HEK293 (cell line): ENCODE results near the gene SIL1.

Source experiments
- CTCF ChIA-PET: fragments of 350-600 bp; formaldehyde crosslinking; extraction: SDS; loops from one replicate; lab custom pipeline; 2021; ENCODE audit warnings: antibody characterized with exemption; lab: Yijun Ruan, JAX
- POLR2A ChIA-PET: fragments of 300-600 bp; formaldehyde crosslinking; extraction: SDS; loops from one replicate; lab custom pipeline; 2020; ENCODE audit warnings: antibody characterized with exemption, inconsistent platforms; lab: Yijun Ruan, JAX
- H3K27ac ChIP-seq: fragments of 200-500 bp; sonication (Bioruptor generic); 2 replicates; pipeline ENCODE4 v1.5.1; 2014; ENCODE audit warnings: low read depth, low read length, control low read depth, inconsistent platforms; ENCODE audit errors: extremely low read depth
- H3K36me3 ChIP-seq, 2 experiments: fragments of 200-500 bp in 1 of 2; sonication (Bioruptor generic) in 1 of 2; 1 replicate in 1 of 2; 2 replicates in 1 of 2; pipeline ENCODE4 v1.5.1; 2014 to 2017; ENCODE audit warnings: inconsistent platforms in 2 of 2, low read length in 2 of 2; ENCODE audit not compliant: control insufficient read depth in 2 of 2, insufficient read depth in 1 of 2
- H3K4me1 ChIP-seq: fragments of 200-500 bp; sonication (Bioruptor generic); 2 replicates; pipeline ENCODE4 v1.5.1; 2014; ENCODE audit warnings: mild to moderate bottlenecking, low read length, inconsistent platforms; ENCODE audit not compliant: control insufficient read depth, insufficient read depth
- H3K4me3 ChIP-seq: 2 replicates; pipeline ENCODE4 v1.5.1; 2011; ENCODE audit warnings: low read depth, mild to moderate bottlenecking, control low read depth, low read length, moderate library complexity
- H3K9me3 ChIP-seq: fragments of 200-500 bp; sonication (Bioruptor generic); 2 replicates; pipeline ENCODE4 v1.5.1; 2014; ENCODE audit warnings: low read depth, low read length, inconsistent platforms; ENCODE audit not compliant: control insufficient read depth, insufficient read depth
- KLF1 ChIP-seq: fragments of 450-650 bp; formaldehyde crosslinking; IDR thresholded peaks from 2 replicates; pipeline ENCODE4 v1.5.1; 2016; ENCODE audit warnings: missing biosample characterization, missing genetic modification characterization
- ZNF404 ChIP-seq: fragments of 450-650 bp; formaldehyde crosslinking; IDR thresholded peaks from 2 replicates; pipeline ENCODE4 v1.5.1; 2017; ENCODE audit warnings: missing biosample characterization, missing genetic modification characterization
- ZNF580 ChIP-seq: fragments of 450-650 bp; formaldehyde crosslinking; IDR thresholded peaks from 2 replicates; pipeline ENCODE4 v1.5.1; 2016; ENCODE audit warnings: missing biosample characterization, missing genetic modification characterization
- ZNF707 ChIP-seq: fragments of 450-650 bp; formaldehyde crosslinking; IDR thresholded peaks from 2 replicates; pipeline ENCODE4 v1.5.1; 2016; ENCODE audit warnings: missing biosample characterization, missing genetic modification characterization
- ZSCAN16 ChIP-seq: fragments of 450-650 bp; formaldehyde crosslinking; IDR thresholded peaks from 2 replicates; pipeline ENCODE4 v1.5.1; 2016; ENCODE audit warnings: missing biosample characterization, missing genetic modification characterization
- TF ChIP-seq, protein P1 (sequence below): fragments of 450-650 bp; formaldehyde crosslinking; conservative IDR thresholded peaks from 2 replicates; pipeline ENCODE4 v1.5.1; 2016; ENCODE audit warnings: low read depth, missing biosample characterization, missing genetic modification characterization
- TF ChIP-seq, protein P2 (sequence below): fragments of 450-650 bp; formaldehyde crosslinking; IDR thresholded peaks from 2 replicates; pipeline ENCODE4 v1.5.1; 2016; ENCODE audit warnings: missing biosample characterization, missing genetic modification characterization
- TF ChIP-seq, protein P3 (sequence below): fragments of 450-650 bp; formaldehyde crosslinking; IDR thresholded peaks from 2 replicates; pipeline ENCODE4 v1.5.1; 2016; ENCODE audit warnings: missing biosample characterization, missing genetic modification characterization
- TF ChIP-seq, protein P4 (sequence below): fragments of 450-650 bp; formaldehyde crosslinking; IDR thresholded peaks from 2 replicates; pipeline ENCODE4 v1.5.1; 2016; ENCODE audit warnings: missing biosample characterization, missing genetic modification characterization
- TF ChIP-seq, protein P5 (sequence below): sonication (generic); formaldehyde crosslinking; IDR thresholded peaks from 2 replicates; pipeline ENCODE4 v1.8.1; 2022; ENCODE audit warnings: mild to moderate bottlenecking, moderate library complexity, missing genetic modification reagents
- TF ChIP-seq, protein P6 (sequence below): fragments of 450-650 bp; formaldehyde crosslinking; IDR thresholded peaks from 2 replicates; pipeline ENCODE4 v1.5.1; 2016; ENCODE audit warnings: missing biosample characterization, missing genetic modification characterization, borderline replicate concordance
- TF ChIP-seq, protein P7 (sequence below): fragments of 450-650 bp; formaldehyde crosslinking; IDR thresholded peaks from 2 replicates; pipeline ENCODE4 v1.5.1; 2016; ENCODE audit warnings: missing biosample characterization, missing genetic modification characterization

The SIL1 gene

DNA sequence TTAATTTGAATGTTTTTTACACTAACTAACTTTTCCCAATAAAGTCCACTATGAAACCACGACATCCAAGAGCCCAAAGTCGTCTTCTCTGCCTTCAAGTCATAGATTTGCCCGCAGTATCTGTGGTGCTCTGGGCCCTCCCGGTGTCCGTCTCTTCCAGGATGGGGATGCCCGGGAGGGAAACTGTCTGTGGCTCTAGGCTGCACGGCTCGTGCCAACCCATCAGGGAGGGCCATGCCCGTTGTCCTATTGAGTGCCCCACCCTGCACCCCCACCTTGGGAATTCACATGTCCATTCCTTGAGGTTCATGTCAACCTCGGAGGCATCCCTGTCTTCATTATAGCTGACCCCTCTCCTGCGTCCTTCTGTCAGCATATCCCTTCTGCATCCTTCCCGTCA, 263.2 kb downstream of the SIL1 start (continued):
- no peak for TF ChIP-seq ZNF580 (tag by site-specific recombination)
- TF ChIP-seq ZSCAN16 (tag by site-specific recombination): no peak
- TF ChIP-seq, protein P1, sequence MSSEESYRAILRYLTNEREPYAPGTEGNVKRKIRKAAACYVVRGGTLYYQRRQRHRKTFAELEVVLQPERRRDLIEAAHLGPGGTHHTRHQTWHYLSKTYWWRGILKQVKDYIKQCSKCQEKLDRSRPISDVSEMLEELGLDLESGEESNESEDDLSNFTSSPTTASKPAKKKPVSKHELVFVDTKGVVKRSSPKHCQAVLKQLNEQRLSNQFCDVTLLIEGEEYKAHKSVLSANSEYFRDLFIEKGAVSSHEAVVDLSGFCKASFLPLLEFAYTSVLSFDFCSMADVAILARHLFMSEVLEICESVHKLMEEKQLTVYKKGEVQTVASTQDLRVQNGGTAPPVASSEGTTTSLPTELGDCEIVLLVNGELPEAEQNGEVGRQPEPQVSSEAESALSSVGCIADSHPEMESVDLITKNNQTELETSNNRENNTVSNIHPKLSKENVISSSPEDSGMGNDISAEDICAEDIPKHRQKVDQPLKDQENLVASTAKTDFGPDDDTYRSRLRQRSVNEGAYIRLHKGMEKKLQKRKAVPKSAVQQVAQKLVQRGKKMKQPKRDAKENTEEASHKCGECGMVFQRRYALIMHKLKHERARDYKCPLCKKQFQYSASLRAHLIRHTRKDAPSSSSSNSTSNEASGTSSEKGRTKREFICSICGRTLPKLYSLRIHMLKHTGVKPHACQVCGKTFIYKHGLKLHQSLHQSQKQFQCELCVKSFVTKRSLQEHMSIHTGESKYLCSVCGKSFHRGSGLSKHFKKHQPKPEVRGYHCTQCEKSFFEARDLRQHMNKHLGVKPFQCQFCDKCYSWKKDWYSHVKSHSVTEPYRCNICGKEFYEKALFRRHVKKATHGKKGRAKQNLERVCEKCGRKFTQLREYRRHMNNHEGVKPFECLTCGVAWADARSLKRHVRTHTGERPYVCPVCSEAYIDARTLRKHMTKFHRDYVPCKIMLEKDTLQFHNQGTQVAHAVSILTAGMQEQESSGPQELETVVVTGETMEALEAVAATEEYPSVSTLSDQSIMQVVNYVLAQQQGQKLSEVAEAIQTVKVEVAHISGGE: no peak
- no peak for TF ChIP-seq KLF1 (tag by site-specific recombination)
- TF ChIP-seq, protein P2, sequence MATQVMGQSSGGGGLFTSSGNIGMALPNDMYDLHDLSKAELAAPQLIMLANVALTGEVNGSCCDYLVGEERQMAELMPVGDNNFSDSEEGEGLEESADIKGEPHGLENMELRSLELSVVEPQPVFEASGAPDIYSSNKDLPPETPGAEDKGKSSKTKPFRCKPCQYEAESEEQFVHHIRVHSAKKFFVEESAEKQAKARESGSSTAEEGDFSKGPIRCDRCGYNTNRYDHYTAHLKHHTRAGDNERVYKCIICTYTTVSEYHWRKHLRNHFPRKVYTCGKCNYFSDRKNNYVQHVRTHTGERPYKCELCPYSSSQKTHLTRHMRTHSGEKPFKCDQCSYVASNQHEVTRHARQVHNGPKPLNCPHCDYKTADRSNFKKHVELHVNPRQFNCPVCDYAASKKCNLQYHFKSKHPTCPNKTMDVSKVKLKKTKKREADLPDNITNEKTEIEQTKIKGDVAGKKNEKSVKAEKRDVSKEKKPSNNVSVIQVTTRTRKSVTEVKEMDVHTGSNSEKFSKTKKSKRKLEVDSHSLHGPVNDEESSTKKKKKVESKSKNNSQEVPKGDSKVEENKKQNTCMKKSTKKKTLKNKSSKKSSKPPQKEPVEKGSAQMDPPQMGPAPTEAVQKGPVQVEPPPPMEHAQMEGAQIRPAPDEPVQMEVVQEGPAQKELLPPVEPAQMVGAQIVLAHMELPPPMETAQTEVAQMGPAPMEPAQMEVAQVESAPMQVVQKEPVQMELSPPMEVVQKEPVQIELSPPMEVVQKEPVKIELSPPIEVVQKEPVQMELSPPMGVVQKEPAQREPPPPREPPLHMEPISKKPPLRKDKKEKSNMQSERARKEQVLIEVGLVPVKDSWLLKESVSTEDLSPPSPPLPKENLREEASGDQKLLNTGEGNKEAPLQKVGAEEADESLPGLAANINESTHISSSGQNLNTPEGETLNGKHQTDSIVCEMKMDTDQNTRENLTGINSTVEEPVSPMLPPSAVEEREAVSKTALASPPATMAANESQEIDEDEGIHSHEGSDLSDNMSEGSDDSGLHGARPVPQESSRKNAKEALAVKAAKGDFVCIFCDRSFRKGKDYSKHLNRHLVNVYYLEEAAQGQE (tag by site-specific recombination): no peak
- TF ChIP-seq, protein P3, sequence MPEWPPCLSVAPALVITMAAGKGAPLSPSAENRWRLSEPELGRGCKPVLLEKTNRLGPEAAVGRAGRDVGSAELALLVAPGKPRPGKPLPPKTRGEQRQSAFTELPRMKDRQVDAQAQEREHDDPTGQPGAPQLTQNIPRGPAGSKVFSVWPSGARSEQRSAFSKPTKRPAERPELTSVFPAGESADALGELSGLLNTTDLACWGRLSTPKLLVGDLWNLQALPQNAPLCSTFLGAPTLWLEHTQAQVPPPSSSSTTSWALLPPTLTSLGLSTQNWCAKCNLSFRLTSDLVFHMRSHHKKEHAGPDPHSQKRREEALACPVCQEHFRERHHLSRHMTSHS (tag by site-specific recombination): no peak
- TF ChIP-seq, protein P4, sequence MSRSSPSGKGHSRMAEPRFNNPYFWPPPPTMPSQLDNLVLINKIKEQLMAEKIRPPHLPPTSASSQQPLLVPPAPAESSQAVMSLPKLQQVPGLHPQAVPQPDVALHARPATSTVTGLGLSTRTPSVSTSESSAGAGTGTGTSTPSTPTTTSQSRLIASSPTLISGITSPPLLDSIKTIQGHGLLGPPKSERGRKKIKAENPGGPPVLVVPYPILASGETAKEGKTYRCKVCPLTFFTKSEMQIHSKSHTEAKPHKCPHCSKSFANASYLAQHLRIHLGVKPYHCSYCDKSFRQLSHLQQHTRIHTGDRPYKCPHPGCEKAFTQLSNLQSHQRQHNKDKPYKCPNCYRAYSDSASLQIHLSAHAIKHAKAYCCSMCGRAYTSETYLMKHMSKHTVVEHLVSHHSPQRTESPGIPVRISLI (tag by site-specific recombination): no peak

DNA sequence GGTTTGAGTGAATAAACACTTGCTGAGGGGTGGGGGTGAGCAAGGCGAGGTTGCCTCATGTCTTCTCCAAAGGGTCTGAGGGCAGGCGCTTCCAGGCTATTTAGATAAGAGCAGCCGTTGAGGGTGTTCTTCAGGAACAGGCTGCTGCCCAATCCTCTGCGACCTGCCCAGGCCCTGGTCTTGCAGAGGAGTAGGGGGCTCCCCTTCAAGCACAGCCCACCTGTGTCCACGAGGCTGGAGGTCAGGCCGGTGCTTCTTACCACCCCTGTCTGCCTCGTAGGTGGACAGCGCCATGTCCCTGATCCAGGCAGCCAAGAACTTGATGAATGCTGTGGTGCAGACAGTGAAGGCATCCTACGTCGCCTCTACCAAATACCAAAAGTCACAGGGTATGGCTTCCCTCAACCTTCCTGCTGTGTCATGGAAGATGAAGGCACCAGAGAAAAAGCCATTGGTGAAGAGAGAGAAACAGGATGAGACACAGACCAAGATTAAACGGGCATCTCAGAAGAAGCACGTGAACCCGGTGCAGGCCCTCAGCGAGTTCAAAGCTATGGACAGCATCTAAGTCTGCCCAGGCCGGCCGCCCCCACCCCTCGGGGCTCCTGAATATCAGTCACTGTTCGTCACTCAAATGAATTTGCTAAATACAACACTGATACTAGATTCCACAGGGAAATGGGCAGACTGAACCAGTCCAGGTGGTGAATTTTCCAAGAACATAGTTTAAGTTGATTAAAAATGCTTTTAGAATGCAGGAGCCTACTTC, 264.5 kb downstream of the SIL1 start:
- POLR2A ChIA-PET: no interaction called here
- CTCF ChIA-PET: interaction anchor here (1.6 kb wide), 1 partner anchor 108 kb away, joined by 5 read pairs; no protein-coding TSS in a partner anchor
- Histone ChIP-seq H3K9me3 (no peaks in the 10 kb centered on the region), H3K4me1 (no peaks in the 10 kb centered on the region), H3K27ac (no peak overlapping the region), H3K36me3 (peaks cover 0 to 74% of the 10 kb centered on the region in 2 experiments; a peak in 2 of 3 replicates), H3K4me3 (no peak overlapping the region)
- TF ChIP-seq, protein P5, sequence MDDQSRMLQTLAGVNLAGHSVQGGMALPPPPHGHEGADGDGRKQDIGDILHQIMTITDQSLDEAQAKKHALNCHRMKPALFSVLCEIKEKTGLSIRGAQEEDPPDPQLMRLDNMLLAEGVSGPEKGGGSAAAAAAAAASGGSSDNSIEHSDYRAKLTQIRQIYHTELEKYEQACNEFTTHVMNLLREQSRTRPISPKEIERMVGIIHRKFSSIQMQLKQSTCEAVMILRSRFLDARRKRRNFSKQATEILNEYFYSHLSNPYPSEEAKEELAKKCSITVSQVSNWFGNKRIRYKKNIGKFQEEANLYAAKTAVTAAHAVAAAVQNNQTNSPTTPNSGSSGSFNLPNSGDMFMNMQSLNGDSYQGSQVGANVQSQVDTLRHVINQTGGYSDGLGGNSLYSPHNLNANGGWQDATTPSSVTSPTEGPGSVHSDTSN (CRISPR knock-in tag): no peak
- TF ChIP-seq ZNF707 (tag by site-specific recombination) (no peak), ZNF404 (tag by site-specific recombination) (no peak)
- TF ChIP-seq, protein P6, sequence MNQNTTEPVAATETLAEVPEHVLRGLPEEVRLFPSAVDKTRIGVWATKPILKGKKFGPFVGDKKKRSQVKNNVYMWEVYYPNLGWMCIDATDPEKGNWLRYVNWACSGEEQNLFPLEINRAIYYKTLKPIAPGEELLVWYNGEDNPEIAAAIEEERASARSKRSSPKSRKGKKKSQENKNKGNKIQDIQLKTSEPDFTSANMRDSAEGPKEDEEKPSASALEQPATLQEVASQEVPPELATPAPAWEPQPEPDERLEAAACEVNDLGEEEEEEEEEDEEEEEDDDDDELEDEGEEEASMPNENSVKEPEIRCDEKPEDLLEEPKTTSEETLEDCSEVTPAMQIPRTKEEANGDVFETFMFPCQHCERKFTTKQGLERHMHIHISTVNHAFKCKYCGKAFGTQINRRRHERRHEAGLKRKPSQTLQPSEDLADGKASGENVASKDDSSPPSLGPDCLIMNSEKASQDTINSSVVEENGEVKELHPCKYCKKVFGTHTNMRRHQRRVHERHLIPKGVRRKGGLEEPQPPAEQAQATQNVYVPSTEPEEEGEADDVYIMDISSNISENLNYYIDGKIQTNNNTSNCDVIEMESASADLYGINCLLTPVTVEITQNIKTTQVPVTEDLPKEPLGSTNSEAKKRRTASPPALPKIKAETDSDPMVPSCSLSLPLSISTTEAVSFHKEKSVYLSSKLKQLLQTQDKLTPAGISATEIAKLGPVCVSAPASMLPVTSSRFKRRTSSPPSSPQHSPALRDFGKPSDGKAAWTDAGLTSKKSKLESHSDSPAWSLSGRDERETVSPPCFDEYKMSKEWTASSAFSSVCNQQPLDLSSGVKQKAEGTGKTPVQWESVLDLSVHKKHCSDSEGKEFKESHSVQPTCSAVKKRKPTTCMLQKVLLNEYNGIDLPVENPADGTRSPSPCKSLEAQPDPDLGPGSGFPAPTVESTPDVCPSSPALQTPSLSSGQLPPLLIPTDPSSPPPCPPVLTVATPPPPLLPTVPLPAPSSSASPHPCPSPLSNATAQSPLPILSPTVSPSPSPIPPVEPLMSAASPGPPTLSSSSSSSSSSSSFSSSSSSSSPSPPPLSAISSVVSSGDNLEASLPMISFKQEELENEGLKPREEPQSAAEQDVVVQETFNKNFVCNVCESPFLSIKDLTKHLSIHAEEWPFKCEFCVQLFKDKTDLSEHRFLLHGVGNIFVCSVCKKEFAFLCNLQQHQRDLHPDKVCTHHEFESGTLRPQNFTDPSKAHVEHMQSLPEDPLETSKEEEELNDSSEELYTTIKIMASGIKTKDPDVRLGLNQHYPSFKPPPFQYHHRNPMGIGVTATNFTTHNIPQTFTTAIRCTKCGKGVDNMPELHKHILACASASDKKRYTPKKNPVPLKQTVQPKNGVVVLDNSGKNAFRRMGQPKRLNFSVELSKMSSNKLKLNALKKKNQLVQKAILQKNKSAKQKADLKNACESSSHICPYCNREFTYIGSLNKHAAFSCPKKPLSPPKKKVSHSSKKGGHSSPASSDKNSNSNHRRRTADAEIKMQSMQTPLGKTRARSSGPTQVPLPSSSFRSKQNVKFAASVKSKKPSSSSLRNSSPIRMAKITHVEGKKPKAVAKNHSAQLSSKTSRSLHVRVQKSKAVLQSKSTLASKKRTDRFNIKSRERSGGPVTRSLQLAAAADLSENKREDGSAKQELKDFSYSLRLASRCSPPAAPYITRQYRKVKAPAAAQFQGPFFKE (tag by site-specific recombination): no peak
- TF ChIP-seq, protein P7, sequence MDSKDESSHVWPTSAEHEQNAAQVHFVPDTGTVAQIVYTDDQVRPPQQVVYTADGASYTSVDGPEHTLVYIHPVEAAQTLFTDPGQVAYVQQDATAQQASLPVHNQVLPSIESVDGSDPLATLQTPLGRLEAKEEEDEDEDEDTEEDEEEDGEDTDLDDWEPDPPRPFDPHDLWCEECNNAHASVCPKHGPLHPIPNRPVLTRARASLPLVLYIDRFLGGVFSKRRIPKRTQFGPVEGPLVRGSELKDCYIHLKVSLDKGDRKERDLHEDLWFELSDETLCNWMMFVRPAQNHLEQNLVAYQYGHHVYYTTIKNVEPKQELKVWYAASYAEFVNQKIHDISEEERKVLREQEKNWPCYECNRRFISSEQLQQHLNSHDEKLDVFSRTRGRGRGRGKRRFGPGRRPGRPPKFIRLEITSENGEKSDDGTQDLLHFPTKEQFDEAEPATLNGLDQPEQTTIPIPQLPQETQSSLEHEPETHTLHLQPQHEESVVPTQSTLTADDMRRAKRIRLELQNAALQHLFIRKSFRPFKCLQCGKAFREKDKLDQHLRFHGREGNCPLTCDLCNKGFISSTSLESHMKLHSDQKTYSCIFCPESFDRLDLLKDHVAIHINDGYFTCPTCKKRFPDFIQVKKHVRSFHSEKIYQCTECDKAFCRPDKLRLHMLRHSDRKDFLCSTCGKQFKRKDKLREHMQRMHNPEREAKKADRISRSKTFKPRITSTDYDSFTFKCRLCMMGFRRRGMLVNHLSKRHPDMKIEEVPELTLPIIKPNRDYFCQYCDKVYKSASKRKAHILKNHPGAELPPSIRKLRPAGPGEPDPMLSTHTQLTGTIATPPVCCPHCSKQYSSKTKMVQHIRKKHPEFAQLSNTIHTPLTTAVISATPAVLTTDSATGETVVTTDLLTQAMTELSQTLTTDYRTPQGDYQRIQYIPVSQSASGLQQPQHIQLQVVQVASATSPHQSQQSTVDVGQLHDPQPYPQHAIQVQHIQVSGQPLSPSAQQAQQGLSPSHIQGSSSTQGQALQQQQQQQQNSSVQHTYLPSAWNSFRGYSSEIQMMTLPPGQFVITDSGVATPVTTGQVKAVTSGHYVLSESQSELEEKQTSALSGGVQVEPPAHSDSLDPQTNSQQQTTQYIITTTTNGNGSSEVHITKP: no peak
